ENCODE measurements around the gene FNTB.

FNTB gene

DNA sequence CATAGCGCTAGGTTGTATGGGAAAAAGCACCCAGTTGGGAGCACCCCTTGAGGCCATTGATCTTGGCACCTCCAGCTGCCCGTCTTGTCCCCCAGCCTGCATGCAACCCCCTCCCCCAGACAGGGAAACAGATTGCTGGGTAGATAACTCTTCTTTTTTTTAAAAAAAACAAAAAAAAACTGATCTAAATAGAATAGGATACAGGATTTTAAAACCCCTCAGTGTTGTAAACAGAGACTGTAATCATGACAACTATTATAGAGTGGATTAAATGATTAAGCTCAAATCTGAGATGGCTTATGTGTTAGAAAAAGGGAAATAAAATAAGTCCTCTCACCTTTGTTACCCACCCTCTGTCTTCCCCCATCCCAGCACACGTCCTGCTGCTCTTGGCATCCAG, 66.8 kb downstream of the FNTB start:
- TF ChIP-seq GATA3 (IDR thresholded peaks at IDR 0.05; ENCODE audit: low read depth, low read length) (no peak), GATA2 (IDR thresholded peaks at IDR 0.05; ENCODE audit: low read depth, low read length) (no peak)

DNA sequence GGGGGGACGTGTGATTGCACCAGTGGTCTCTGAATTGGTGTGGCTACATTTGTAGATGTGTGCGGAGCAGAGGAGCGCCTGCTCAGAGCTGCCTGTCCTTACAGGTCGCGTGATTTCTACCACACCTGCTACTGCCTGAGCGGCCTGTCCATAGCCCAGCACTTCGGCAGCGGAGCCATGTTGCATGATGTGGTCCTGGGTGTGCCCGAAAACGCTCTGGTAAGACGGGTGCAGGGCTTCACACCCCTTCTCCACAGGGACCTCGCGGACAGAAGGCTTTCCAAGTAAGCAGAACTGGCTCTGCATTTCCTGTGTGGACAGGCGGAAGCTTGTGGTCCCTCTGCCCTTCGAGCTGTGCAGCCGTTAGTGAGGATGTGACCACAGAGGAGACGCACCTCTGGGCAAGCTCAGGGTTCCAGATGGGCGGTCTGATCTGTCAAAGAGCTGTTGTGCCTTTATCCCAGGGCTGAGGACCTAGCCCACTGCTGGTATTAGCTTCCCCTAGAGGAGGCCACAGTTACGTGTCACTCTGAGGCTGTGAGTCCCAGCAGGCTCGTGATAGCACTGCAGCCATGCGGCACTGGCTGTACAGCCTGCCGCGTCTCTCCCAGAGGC, 67.9 kb downstream of the FNTB start:
- no peak for TF ChIP-seq GATA3 (IDR thresholded peaks at IDR 0.05; ENCODE audit: low read depth, low read length)
- TF ChIP-seq GATA2 (IDR thresholded peaks at IDR 0.05; ENCODE audit: low read depth, low read length): no peak

DNA sequence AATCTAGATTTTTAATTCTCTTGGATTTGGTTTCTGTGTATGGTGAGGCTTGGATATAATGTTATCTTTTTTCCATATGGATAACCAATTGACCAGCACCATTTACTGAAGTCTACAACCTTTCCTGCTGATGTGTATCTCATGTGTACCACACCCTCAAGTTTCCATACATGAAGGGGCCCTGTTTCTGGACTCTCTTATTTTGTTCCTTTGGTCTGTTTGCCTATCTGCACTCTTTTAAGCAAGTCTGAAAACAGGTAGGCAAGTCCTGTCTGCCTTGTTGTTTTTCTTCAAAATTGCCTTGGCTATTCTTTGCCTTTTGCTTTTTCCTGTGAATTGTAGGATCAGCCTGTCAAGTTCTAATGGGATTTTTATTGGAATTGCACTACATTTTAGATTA, 71.0 kb downstream of the FNTB start:
- no peak for TF ChIP-seq GATA3 (IDR thresholded peaks at IDR 0.05; ENCODE audit: low read depth, low read length)
- no peak for TF ChIP-seq GATA2 (IDR thresholded peaks at IDR 0.05; ENCODE audit: low read depth, low read length)

DNA sequence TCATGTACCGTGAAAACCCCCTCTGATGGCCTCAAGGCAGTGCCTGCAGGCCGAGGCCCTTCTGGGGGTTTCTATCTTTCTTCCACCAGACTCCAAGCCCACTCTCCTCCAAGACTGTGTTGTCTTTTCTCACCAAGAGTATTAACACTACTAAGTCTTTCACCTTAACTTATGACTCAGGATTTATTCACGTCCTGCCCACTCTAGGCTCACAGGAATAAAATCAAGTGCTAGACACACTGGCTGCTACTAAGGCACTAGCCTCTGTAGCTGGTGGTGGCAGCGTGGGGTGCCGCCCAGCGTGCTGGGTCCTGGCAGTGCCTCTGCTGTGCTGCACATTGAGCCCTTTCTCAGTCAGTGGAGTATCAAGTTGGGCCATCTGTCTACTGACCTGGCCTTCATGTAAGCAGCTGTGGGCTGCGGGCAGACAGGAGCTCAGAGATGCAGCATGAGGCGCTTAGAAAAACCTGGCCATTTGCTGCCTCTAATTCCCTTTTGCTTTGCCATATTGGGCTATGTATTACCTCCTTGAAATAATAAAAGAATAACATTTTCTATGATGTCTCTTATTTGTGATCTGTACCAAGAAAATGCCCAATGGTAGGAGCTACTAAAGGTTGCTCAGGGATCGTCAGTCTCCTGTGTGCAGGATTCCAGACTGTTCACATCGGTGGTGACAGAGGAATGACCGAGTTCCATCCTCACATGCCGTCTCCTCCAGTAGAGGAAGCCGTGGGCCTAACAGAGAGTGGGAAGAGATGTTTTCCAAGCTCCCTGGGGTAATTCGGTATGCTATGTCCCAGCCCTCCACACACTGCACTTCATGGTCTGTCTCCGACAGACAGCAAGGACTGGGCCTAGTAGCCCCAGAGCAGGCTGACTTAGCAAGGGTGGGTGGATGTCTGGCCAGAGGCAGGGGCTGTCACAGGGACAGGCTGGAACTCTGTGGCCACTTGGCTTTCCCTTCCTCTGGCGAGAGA, 75.7 kb downstream of the FNTB start:
- TF ChIP-seq GATA3 (IDR thresholded peaks at IDR 0.05; ENCODE audit: low read depth, low read length) (no peak), GATA2 (IDR thresholded peaks at IDR 0.05; ENCODE audit: low read depth, low read length) (no peak)

DNA sequence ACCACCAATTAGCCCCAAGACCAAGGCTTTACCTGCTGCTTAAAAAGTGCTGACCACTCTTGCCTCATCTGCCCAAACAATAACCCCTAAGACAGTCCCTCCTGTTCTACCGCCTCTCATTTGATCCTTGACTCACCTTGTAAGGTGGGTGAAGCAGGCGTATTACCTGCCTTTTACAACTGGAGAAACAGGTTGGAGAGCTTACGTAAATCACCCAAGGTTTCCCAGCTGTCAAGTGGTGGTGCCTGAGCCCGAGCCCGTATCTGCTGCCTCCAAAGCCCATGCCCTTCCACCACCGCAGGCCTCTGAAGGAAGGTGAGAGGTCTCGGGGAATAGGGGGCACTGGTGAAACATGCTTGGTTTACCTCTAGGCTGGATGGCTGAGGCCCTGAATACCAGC, 79.0 kb downstream of the FNTB start:
- no peak for TF ChIP-seq GATA2 (IDR thresholded peaks at IDR 0.05; ENCODE audit: low read depth, low read length)
- no peak for TF ChIP-seq GATA3 (IDR thresholded peaks at IDR 0.05; ENCODE audit: low read depth, low read length)

DNA sequence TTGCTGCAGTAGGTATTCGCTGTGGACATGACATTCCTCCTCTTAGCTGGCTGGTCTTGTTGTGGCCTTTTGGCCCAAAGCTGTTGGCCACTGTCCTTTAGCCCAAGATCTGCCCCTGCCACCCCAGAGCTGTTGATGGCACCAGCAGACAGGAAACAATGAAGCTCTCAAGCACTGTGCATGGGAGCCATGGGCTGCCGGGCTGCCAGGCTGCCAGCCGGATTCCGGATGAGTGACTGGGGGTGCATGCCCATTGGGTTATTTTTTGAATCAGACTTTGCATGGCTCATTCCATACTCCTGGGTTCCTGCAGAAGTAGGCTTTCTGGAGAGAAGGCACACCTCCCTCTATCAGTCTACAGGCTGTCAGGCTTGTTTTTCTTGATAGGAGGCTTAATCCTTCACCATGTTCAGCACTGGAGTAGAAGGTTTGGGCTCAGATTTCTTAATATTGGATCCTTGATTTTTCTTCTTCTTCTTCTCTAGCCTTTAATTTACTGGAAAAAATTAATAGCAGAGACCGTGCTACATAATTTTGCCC, 83.2 kb downstream of the FNTB start:
- no peak for TF ChIP-seq GATA2 (IDR thresholded peaks at IDR 0.05; ENCODE audit: low read depth, low read length)
- no peak for TF ChIP-seq GATA3 (IDR thresholded peaks at IDR 0.05; ENCODE audit: low read depth, low read length)

DNA sequence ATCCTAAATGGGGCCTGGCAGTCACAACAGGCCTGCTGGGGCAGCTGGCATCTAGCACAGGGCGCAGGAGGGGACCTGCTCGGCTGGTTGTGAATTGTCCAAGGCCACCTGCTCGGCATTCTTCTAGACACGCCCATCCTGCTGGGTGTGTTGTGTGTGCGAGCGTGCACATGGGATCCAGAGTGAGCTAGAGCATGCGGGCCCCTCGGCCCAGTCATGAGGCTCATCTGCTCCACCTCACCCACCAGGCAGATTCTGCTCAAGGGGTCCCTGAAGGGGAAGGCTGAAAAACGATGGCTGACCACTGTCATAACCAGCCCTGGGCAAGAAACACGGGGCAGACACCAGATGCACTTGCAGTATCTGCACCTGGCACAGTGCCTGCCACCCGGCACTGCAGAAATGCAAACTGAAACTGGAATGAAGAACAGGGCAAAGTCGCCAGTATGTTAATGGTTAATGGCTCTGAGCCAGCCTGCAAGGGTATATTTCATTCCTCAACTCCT, 83.8 kb downstream of the FNTB start:
- TF ChIP-seq GATA3 (IDR thresholded peaks at IDR 0.05; ENCODE audit: low read depth, low read length) (no peak), GATA2 (IDR thresholded peaks at IDR 0.05; ENCODE audit: low read depth, low read length) (no peak)

DNA sequence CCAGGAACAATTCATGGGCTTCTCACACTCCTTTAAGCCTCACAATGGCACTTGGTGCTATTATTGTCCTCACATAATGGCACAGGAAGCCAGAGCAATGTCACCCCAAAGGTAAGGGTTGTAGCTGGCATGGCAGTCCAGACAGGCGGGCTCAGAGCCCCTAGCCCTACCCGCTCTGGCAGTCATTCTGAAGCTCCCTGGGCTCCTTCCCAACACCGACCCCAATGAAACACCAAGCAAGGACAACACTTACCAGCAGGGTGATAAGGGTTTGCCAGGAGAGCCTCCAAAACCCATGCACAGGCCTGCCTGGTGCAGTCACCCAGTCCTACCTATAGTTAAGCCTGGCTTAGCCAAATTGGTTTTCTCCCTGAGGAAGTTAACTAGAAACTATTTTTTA, 84.8 kb downstream of the FNTB start:
- TF ChIP-seq GATA2 (IDR thresholded peaks at IDR 0.05; ENCODE audit: low read depth, low read length): no peak
- no peak for TF ChIP-seq GATA3 (IDR thresholded peaks at IDR 0.05; ENCODE audit: low read depth, low read length)

DNA sequence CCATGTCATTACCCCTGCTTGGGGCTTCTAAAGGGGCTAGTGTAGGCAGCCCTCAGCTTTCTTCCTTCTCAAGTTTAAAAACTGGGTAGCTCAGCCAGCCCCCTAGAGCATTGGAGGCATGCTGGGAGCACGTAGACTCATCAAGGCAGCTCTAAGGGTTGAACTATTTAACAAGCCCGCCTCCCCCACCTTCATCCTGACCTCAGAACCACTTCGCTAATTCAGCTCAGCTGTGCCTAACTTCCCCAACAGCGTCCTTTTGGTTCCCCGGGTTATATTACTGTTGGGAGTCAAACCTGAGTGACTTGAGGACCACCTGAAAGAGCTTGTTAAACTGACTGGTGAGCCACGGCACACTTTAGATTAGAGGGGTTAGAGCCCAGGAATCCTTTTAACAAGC, 85.6 kb downstream of the FNTB start:
- no peak for TF ChIP-seq GATA2 (IDR thresholded peaks at IDR 0.05; ENCODE audit: low read depth, low read length)
- no peak for TF ChIP-seq GATA3 (IDR thresholded peaks at IDR 0.05; ENCODE audit: low read depth, low read length)

DNA sequence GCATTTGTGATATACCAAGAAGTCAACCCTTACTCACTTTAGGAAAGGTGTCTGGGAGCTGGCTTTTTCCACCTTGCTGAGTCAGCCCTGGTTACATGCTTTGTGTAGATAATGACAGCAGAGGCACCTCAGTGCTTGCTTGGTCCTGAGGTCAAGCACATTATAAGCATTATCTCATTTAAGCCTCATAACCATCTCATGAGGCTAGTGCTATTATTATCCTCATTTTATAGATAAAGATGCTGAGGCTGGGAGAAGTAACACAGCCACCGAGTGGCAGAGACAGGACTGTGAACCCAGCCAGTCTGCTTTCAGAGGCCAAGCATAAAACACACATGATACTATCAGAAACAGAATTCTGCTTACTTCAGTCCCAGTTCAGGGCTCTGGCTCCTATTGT, 86.2 kb downstream of the FNTB start:
- no peak for TF ChIP-seq GATA2 (IDR thresholded peaks at IDR 0.05; ENCODE audit: low read depth, low read length)
- no peak for TF ChIP-seq GATA3 (IDR thresholded peaks at IDR 0.05; ENCODE audit: low read depth, low read length)

DNA sequence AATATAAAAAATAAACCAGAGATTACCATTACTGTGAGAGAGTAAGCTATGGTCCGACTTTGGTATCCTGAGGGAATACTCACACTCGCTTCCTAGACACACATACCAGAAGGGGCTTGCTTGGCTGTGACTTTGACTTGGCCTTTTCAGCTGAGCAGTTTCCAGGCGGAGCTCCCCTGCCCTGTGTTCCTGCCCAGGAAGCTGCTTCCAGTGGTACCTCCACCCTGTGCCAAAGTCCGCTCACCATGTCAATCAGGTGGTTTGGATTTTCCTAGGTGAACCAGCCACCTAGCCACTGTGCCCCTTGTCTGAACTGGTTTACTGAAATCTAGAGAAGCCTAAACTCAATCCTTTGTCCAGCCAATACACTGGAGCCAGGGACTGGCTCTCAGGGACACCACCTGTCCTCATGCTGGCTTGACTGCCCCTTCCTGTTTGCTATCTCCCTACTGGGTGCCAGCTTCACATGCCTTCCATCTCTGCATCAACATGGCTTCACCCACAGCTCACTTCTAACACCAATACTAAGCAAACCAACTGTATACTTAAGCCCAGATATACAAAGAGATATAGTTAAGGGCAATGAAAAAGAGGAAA, 87.0 kb downstream of the FNTB start:
- no peak for TF ChIP-seq GATA2 (IDR thresholded peaks at IDR 0.05; ENCODE audit: low read depth, low read length)
- TF ChIP-seq GATA3 (IDR thresholded peaks at IDR 0.05; ENCODE audit: low read depth, low read length): no peak

DNA sequence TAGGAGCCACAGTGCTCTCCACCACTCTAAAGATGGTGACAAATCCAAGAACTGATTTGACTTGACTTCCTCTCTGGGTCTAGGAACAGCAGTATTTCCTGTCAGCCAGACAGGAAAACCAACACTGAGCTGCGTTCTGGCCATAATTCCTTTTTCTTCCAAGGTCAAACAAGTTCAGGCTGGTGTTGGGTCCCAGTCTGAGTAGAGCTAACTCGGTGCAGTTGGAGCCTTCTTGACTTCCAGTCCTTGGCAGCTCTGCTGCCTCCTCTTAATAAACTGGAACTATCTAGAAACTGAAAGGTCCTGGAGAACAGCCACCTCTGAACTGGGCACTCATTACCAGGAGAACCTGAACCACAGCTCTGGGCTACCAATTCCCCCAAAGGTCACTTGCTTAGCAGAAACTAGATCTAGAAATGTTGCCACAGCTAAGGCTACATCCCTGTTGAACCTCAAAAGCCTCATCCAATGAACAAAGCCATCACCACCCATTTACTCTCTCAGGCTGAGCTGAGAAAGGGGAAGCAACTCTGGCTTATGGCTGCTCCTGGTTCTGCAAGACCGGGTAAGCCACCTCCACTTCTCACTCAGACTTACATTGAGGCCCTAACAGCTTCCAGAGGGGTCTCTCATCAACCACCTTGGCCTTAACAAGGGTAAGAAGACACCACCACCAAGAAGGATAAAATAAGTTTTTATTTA, 87.9 kb downstream of the FNTB start:
- TF ChIP-seq GATA2 (IDR thresholded peaks at IDR 0.05; ENCODE audit: low read depth, low read length) (no peak), GATA3 (IDR thresholded peaks at IDR 0.05; ENCODE audit: low read depth, low read length) (no peak)

DNA sequence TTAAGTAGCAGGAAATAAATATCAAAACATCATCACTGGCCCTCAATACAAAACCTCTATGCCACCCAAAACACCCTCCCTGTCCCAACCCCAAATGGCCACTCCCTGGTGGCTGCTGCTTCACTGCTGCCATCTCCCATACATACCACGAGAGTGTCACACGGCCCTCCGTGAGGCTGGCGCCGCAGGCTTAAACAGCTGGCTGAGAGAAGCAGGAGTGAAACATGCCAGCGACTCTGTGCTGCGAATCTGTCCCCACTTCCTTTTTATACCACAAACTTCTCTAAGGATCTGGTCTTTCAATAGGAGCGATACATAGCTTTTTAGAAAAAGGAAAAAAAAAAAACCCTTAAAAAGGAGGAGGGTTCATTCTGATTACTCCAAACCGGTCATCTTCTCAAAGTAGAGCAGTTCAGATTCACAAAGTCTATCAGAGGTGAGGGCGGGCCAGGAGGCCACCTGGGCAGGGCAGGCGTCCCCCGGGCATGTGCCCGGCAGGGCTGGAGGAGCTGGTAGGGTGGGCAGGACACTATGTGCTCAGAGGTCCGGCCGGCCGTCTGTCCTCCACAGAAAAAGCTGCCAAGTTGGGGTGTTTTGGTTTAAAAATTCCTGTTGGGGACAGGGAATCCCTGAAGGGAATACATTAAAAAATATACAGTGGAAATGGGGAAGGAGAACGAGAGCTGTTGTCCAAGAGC, 89.1 kb downstream of the FNTB start:
- TF ChIP-seq GATA3 (IDR thresholded peaks at IDR 0.05; ENCODE audit: low read depth, low read length): no peak
- no peak for TF ChIP-seq GATA2 (IDR thresholded peaks at IDR 0.05; ENCODE audit: low read depth, low read length)
